Suppressor macrophage treated with lipopolysaccharide for 4 hours (primary cell): ENCODE measurements around the gene SH3GLB2.

Experiments used
- DNase-seq: peaks from one replicate; pipeline ENCODE4 v3.0.0-alpha.2; 2020

Gene SH3GLB2

DNA sequence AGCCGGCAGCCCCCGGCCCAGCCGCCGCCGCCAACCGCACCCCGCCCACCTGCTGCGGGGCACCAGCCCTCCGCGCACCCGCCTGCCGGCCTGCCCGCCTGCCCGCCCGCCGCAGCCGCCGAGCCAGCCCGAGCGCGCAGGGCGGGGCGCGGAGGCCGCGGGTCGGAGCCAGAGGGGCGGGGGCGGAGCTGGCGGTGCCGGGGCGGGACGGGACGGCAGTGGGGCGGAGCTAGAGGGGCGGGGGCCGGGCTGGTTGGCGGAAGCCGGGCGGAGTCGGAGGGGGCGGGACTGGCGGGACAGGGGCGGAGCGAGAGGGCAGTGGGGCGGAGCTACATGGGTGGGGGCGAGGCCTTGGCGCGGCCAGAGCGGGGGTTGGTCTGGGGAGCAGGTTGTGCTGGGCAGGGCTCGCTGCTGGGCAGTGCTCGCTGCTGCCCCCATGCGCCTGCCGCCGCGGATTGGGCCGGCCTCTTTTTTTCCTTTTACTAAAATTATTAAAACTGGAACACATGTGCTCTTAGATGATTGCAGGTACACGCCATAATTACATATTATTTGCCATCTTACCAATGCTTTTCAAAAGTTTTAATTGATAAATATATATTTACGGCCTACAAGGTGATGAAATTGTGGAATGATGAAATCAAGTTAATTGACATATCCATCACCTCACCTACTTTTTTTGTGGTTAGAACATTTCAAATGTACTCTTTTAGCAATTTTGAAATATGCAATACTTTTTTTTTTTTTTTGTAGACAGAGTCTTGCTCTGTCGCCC lies at the start of gene SH3GLB2:
TSS of gene SH3GLB2 (minus strand) at position 140 of the 775 bp plus-strand sequence. CDS start 177 bp downstream, outside the sequence.
- DNase-seq = peak; percentile 99

DNA sequence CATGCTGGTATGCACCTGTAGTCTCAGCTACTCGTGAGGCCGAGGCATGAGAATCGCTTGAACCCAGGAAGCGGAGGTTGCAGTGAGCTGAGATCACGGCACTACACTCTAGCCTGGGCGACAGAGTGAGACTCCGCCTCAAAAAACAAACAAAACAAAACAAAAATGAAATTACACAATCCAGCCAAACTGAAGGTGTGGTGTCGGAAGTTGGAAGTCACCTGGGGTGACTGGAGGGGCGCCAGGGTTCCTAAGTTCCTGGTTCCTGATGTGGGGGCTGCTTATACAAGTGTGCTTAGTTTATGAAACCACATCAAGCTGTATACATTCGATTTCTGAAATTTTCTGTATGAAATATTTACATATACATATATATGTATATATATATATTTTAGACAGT lies 49.1 kb upstream of the SH3GLB2 start:
- DNase-seq = no peak

DNA sequence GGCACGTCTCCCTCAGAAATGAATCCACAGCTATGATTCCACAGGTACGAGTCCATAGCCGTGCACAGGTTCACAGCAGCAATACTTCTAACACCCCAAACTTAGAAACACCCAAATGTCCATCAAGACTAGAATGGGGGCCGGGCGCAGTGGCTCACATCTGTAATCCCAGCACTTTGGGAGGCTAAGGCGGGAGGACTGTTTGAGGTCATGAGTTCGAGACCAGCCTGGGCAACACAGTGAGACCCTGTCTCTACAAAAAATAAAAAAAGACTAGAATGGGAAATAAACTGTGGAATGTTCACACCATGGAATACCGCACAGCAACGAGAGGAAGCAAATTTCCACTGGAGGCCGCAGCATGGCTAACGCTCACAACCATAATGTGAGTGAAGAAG lies 48.5 kb upstream of the SH3GLB2 start:
- DNase-seq = no peak

DNA sequence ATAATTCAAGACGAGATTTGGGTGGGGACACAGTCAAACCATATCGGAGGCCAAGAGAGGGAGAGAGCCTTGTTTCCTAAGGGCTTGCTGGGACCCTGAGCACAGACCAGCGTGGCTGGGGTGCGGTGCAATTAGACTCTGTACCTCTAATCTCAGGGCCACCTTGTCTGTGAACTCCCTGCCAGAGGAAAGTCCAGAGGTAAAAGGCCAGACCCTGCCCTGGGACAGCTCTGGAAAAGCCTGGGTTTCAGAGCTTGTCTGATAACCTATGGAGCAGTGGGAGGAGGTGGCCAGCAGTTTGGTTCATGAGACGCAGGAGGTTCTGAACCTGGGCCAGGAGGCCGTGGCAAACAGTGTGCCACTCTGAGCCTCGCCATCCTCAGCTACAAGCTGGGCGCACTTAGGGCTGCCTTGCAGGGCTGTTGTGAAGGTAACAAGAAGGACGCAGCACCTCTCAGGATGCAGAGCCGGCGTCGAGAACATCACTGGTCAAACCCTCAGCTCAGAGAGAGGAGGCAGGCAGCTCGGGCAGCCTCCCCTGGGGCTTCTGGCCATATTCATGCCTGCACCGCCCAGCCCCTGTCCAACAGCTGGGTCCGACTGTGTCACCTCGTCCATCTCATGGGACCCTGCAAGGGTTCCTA lies 48.0 kb upstream of the SH3GLB2 start:
- no peak for DNase-seq

DNA sequence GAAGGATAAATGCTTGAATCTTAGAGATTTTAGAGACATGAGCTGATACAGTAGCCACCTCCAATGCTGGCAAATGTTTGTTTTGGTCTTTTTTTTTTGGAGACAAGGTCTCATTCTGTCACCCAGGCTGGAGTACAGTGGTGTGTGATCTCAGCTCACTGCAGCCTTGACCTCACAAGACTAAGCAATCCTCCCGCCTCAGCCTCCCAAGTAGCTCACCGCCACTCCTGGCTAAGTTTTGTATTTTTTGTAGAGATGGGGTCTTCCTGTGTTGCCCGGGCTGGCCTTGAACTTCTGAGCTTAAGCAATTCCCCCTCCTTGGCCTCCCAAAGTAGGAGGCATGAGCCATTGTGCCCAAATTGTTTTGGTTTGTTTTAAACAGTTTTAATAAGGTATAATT lies 46.0 kb upstream of the SH3GLB2 start:
- DNase-seq = no peak

DNA sequence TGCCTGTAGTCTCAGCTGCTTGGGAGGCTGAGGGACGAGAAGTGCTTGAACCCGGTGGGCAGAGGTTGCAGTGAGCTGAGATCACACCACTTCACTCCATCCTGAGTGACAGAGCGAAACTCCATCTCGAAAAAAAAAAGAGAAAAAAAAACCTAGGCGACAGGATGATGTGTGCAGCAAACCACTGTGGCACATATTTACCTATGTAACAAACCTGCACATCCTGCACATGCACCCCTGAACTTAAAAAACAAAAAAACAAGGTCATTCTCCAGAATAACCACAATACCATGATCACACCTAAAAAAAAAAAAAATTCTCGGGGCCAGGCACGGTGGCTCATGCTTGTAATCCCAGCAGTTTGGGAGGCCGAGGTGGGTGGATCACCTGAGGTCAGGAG lies 45.3 kb upstream of the SH3GLB2 start:
- no peak for DNase-seq

GRCh38 chr9:129072171-129072570 lies 44.0 kb upstream of the SH3GLB2 start:
- DNase-seq = no peak

DNA sequence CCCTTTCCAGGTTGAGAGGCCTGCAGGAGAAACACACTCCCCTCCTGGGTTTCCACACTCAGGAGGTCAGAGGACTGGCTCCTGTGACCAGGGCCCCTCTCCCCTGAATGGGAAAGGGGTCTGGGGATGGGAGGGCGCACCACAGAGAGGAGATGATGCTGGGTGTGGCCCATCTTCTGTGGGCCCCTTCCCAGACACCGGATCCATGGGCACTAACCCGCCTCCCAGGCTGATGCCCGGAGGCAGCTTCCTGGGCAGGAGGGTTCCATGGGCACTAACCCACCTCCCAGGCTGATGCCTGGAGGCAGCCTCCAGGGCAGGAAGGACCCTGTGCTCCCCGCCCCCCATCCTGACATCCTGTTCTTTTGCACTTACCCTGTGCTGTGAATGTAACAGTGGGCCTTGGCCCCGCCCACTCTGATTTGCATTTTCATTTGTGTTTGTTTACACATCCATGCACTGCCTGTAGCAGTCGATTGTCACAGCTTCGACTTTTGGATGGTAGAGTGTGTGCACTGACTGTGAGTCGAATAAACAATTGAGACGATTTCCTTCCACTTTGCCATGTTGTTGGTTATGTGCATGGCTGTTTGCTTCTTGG lies 43.5 kb upstream of the SH3GLB2 start:
- no peak for DNase-seq

- DNase-seq = no peak
Observed at GRCh38 chr9:129070696-129071525, 42.8 kb upstream of the SH3GLB2 start.

DNA sequence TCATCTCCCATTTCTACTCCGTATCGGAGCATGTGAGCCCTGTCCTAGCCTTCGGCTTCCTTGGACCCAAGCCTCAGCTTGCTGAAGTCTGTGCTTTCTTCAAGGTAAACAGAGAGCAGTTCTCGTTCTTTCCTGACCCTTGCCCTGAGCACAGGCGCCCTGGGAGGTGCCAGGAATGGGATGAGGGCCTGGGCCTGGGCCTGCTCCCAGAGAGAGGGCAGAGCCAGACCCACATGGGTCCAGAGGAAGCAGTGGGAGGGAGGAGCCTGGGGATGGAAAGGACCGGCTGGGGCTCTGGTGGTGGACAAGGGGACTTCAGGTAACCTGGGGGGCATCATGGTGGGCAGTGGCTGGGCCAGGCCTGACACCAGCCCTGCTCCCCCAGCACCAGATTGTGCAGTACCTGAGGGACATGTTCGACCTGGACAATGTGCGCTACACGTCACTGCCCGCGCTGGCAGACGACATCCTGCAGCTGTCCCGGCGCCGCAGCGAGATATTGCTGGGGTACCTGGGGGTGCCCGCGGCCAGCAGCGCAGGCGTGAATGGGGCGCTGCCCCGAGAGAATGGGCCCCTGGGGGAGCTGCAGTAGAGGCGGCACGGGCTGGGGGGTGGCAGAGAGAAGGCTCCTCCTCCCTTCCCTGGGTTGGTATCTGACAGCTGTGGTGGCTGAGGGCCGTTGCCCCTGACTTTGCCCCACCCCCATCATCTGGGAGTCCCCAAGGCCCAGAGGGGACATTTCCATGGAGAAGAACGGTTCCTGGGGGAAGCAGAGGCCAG lies 41.9 kb upstream of the SH3GLB2 start:
- no peak for DNase-seq

DNA sequence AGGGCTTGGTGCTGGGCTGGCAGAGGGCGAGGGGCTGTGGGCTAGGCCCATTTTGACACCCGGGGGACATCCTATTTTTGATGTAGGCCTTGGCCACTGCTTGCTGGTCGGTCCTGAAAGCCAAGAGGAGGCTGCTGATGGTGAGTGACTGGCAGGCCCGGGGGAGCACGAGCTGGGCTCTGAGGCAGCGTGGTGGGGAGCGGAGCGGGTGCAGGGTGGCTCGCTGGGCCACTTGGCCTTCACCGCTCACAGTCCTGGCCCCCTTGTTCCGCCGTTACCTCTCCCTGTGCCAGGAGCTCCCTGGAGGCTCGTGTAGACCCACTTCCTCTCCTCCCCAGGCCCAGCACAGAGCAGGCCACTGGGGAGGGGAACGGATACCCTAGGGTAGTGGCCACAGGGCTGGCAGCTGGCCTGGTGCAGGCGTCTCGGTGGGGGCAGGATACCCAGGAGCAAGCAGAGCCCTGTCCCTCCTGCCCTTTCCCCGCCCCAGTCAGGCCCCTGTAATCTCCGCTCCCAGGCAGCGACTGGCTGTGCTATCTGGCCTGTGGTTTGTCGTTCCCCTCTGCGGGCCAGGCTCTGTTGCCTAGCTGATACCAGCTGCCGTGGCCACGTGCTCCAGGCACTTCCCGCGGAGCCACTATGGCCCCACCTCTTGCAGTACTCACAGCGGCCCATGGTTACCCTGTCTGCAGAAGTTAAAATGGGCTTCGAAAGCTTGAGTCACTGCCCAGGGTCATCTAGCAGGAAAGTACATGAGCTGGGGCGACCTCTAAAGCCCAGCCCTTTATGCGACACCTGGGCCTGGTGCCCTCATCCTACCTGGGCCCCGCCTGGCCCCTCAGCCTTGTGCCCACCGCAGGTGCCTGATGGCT lies 41.1 kb upstream of the SH3GLB2 start:
- DNase-seq = peak; percentile 82

GRCh38 chr9:129068110-129068509 lies 40.0 kb upstream of the SH3GLB2 start:
- no peak for DNase-seq

GRCh38 chr9:129064499-129064908 lies 36.4 kb upstream of the SH3GLB2 start:
- no peak for DNase-seq

DNA sequence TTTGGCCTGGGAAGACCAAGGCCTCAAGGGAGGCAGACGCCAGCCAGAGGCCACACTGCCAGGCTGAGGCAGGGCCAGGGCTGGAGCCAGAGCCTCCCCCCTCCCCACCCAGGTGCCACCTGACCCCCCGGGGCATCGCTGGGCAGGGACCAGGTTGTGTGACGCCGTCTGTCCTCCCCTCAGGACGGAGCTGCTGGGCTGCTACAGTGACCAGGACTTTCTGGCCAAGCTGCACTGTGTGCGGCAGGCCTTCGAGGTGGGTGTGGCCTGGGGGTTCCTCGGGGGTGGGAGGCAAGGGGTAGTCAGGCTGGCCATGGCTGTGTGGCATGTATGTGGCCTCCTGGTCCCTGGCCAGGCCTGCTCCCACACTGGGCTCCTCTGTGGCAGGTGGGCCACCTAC lies 34.9 kb upstream of the SH3GLB2 start:
- no peak for DNase-seq

DNA sequence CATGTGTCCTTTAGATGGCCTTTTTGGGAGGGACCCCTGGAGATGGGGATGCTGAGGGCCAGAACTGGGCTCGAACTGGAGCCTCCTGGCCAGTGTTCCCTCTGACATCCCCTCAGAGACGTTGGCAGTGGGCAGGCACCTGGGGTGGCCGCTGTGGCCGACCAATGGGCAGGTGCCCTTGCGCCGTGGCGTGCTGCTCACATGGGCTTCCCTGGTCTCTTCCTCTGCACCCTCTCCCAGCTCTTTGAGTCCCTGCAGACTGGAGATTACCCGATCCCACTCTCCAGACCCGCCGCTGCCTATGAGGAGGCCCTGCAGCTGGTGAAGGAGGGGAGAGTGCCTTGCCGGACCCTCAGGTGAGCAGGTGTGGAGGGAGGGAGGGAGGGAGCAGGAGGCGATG lies 32.9 kb upstream of the SH3GLB2 start:
- DNase-seq = no peak

- no peak for DNase-seq
Observed at GRCh38 chr9:129059796-129060785, 32.0 kb upstream of the SH3GLB2 start.

- DNase-seq = peak; percentile 75
Observed at GRCh38 chr9:129058965-129059795, 31.0 kb upstream of the SH3GLB2 start.

GRCh38 chr9:129054163-129054851 lies 26.2 kb upstream of the SH3GLB2 start:
- DNase-seq = no peak

DNA sequence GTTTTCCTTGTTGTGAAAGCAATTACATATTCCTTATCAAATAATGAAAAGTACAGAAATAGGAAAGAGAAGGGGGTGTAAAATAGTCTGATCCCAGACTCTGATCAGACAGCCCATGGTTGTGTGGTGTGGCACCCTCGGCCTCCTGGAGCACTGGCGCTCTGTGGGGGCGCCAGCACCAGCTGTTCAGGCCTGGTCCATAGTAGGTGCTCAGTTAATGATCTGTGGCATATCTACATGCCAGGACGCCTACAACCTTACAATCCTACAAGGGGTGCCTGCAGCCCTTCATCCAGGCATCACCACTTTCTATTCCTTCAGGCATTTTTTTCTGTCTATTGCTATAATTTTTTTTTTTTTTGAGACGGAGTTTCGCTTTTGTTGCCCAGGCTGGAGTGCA lies 24.9 kb upstream of the SH3GLB2 start:
- DNase-seq = no peak
